Lower leg skin (tissue), 4 donors: ENCODE measurements around the gene CHI3L2. TPM values are rescaled to one million over a fixed set of nuclear protein-coding genes. Genes with fewer than 3 reads are reported as not detected.

Source experiments
- DNase-seq, 2 donors: peaks; one replicate each; pipeline ENCODE4 v3.0.0-alpha.2; 2019; ENCODE audit warnings: low spot score in 2 of 2
- H3K4me3 ChIP-seq: fragments of 200-600 bp; sonication (generic); 2 replicates; pipeline ENCODE4 v1.5.1; 2017; ENCODE audit warnings: mild to moderate bottlenecking, low read depth; ENCODE audit not compliant: poor library complexity, severe bottlenecking
- POLR2A ChIP-seq, 2 donors: fragments of 450-650 bp; IDR thresholded peaks; one replicate each; pipeline ENCODE4 v1.6.1; 2016 to 2017; ENCODE audit warnings: antibody characterized with exemption in 2 of 2, mild to moderate bottlenecking in 1 of 2, moderate library complexity in 1 of 2
- WGBS, 2 donors: methylation state at CpG; one replicate each; pipeline ENCODE4 v1.1.5; 2018; 5-methylcytosine and 5-hydroxymethylcytosine counted together
- intact Hi-C: fragments of 100-400 bp; cut with DNase I; formaldehyde crosslinking; loops from one replicate; pipeline ENCODE4 v1.15.0; 2023; ENCODE audit warnings: low total_unique reads
- total RNA-seq, 4 donors: library from RNA; depleted of rRNA; stranded (reverse); fragments of >200 nt; gene quantifications; one replicate each; pipeline ENCODE4 v1.1.0, GENCODE V29; 2016
- TF ChIP-seq, protein P1 (sequence below), 3 donors: fragments of 450-650 bp; IDR thresholded peaks; one replicate each; pipeline ENCODE4 v1.5.1; 2016; ENCODE audit warnings: antibody characterized with exemption in 3 of 3, mild to moderate bottlenecking in 3 of 3, moderate library complexity in 2 of 3

The CHI3L2 gene
- 10 to 100 TPM in 1 of 4 donors, 1 to 10 TPM in 2, not detected in 1; 2.2 to 15.8 (median 5.5) TPM for total RNA-seq

DNA sequence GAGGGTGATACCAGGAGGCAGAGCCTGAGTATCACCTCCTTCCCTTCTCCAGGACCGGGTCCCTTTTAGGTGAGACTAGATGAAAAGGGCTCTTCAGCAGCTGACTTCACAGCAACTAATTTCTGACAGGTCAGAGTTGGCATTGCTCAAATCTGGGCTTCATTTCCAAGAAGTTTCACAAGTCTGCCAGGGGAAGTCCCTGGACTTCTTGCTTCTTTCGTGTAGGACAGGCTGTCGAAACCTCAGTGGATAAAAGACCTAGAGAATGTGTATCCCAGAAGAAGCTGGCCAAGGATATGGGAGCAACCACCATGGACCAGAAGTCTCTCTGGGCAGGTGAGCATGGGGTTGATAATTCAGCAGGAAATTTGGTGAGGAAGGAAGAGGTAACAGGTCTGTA, at the start of gene CHI3L2:
CHI3L2 (plus strand) TSS at position 280 of the 400 bp plus-strand sequence; CDS start at position 297, 17 bp downstream.
- H3K4me3 ChIP-seq, result no peak within 1 kb of the TSS
- TF ChIP-seq POLR2A (IDR thresholded peaks at IDR 0.05), result no peak
- TF ChIP-seq, protein P1, sequence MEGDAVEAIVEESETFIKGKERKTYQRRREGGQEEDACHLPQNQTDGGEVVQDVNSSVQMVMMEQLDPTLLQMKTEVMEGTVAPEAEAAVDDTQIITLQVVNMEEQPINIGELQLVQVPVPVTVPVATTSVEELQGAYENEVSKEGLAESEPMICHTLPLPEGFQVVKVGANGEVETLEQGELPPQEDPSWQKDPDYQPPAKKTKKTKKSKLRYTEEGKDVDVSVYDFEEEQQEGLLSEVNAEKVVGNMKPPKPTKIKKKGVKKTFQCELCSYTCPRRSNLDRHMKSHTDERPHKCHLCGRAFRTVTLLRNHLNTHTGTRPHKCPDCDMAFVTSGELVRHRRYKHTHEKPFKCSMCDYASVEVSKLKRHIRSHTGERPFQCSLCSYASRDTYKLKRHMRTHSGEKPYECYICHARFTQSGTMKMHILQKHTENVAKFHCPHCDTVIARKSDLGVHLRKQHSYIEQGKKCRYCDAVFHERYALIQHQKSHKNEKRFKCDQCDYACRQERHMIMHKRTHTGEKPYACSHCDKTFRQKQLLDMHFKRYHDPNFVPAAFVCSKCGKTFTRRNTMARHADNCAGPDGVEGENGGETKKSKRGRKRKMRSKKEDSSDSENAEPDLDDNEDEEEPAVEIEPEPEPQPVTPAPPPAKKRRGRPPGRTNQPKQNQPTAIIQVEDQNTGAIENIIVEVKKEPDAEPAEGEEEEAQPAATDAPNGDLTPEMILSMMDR (IDR thresholded peaks at IDR 0.05), result no peak
- DNase-seq, result no peak
- intact Hi-C loops, result no loop called here
- 52 to 54% methylated on average over 3 of the region's 3 CpGs for WGBS, 2 donors

GRCh38 chr1:111179968-111180533, 47.5 kb upstream of the CHI3L2 start:
- H3K4me3 ChIP-seq, result no peak overlapping the region
- no peak for TF ChIP-seq POLR2A (IDR thresholded peaks at IDR 0.05)
- TF ChIP-seq, protein P1 (IDR thresholded peaks at IDR 0.05), result no peak
- intact Hi-C loops, result no loop called here
- DNase-seq, result no peak

DNA sequence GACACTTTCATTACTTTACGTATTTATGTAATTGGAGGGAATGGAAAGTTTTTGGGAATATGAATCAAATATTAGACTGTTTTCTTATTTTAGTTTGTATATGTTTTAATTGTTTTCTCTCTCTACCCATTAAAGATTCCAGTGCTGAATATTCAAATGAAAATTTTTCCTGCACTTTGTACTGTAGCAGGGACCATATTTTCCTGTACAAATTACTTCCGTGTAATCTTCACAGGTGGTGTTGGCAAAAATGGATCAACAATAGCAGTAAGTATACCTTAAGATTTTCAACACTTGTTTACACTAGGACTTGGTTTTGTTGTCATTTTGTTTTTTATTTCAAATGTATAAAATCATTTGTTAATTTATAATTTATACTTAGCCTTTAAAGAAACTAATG, 45.5 kb upstream of the CHI3L2 start:
- 97% methylated on average over 2 of the region's 2 CpGs for WGBS, 2 donors
- no peak overlapping the region for H3K4me3 ChIP-seq
- DNase-seq, result no peak
- intact Hi-C loops, result no loop called here
- TF ChIP-seq POLR2A (IDR thresholded peaks at IDR 0.05), result no peak
- TF ChIP-seq, protein P1 (IDR thresholded peaks at IDR 0.05), result no peak

DNA sequence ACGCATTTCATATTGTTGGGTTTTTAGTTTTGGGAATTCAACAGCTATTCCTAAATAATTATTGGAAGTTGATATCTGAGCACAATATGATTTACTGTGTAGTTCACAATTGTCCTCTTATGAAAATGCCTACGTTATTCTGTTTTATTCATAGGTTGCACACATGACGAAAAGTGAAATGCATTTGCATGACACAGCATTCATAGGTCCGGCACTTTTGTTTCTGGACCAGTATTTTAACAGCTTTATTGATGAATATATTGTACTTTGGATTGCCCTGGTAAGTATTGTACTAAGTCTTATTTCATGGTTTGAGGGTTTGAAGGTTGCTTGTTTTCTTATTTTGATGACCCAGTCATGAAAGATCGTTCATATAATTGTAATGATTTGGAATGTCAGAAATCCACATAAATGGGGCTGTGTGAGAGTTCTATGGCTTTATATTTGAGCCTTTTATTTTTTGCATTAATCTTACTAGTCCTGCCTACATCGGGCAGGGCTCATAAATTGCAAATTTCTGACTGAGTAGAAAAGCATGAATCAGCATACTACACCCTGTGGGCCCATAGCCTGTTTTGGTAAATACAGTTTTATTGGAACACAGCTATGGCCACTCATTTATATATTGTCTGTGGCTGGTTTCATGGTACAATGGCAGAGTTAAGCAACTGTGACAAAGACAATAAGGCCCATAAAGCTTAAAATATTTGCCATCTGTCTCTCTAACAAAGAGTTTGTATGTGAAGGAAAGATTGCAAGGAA, 44.0 kb upstream of the CHI3L2 start:
- intact Hi-C loops, result no loop called here
- 86 to 90% methylated on average over 6 of the region's 6 CpGs for WGBS, 2 donors
- DNase-seq, result no peak
- H3K4me3 ChIP-seq, result no peak overlapping the region
- TF ChIP-seq, protein P1 (IDR thresholded peaks at IDR 0.05), result no peak
- TF ChIP-seq POLR2A (IDR thresholded peaks at IDR 0.05), result no peak

DNA sequence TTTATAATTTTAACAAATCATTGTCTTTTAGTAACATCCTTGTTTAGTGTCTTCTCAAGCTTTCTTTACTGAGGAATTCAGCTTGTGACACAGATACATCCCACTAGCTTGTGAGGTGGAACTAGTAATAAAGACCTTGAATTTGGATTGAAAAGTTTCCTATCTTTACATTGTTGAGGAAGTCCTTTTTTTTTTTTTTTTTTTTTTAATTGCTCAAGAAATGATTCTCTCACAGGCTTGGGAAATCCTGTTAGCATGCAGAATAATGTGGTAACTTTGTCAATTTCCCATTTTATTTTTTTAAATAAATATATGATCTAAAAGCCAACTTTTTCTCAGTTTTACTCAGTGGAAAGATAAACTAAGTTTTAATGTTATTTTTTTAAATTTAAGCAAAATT, 42.9 kb upstream of the CHI3L2 start:
- H3K4me3 ChIP-seq, result no peak overlapping the region
- no peak for DNase-seq
- no peak for TF ChIP-seq POLR2A (IDR thresholded peaks at IDR 0.05)
- TF ChIP-seq, protein P1 (IDR thresholded peaks at IDR 0.05), result no peak
- intact Hi-C loops, result no loop called here
